Activated effector memory CD4-positive, alpha-beta T cell treated with Interleukin-2 at 50 U/mL for 16 hours (primary cell): ENCODE results near the gene KLHL21.
"Not testable (repeated sequence)": the region's sequence is repeated elsewhere in the genome, so short reads cannot be mapped to it uniquely, and the experiment has no call there.

ENCODE experiments used
- DNase-seq: peaks from one replicate; pipeline ENCODE4 v3.0.0-alpha.2; 2020

Gene KLHL21

GRCh38 chr1:6624710-6625583 is 22.3 kb upstream of the KLHL21 start, which contains the start of gene THAP3:
THAP3 (plus strand) TSS chr1:6624868; CDS start chr1:6625219, 351 bp downstream.
- DNase-seq: peak; percentile 87

- no peak for DNase-seq
Observed at GRCh38 chr1:6623269-6623965, 20.7 kb upstream of the KLHL21 start.

GRCh38 chr1:6622396-6623152 is 19.9 kb upstream of the KLHL21 start:
- DNase-seq: no peak

- no peak for DNase-seq
Observed at GRCh38 chr1:6621429-6622391, 19.0 kb upstream of the KLHL21 start.

- no peak for DNase-seq
Observed at GRCh38 chr1:6619045-6619444, 16.4 kb upstream of the KLHL21 start.

GRCh38 chr1:6614929-6615785 is 12.5 kb upstream of the KLHL21 start:
- no peak for DNase-seq

GRCh38 chr1:6614019-6614928 is 11.6 kb upstream of the KLHL21 start:
- peak; percentile 42 for DNase-seq

- peak; percentile 99 for DNase-seq
Observed at GRCh38 chr1:6613361-6614018, 10.8 kb upstream of the KLHL21 start, which contains the start of gene PHF13. PHF13 (plus strand) TSS chr1:6613731; CDS start chr1:6614067, 336 bp downstream.

GRCh38 chr1:6612641-6613360 is 10.1 kb upstream of the KLHL21 start:
- DNase-seq: no peak

- no peak for DNase-seq
Observed at GRCh38 chr1:6603915-6604558, 1.4 kb upstream of the KLHL21 start.

- peak; percentile 57 for DNase-seq
Observed at GRCh38 chr1:6603238-6603914, 707 bp upstream of the KLHL21 start.

GRCh38 chr1:6601923-6602668 is 573 bp downstream of the KLHL21 start:
- no peak for DNase-seq

- DNase-seq: peak; percentile 71
Observed at GRCh38 chr1:6601049-6601922, 1.4 kb downstream of the KLHL21 start.

- no peak for DNase-seq
Observed at GRCh38 chr1:6600410-6601048, 2.1 kb downstream of the KLHL21 start.

- DNase-seq: not testable (repeated sequence)
Observed at GRCh38 chr1:6599991-6600390, 2.7 kb downstream of the KLHL21 start.
